ENCODE measurements around the gene CAMK2G.
A peak's percentile ranks its signal among the peaks of the same experiment; 100 is the strongest.
"Not testable (repeated sequence)": the region's sequence is repeated elsewhere in the genome, so short reads cannot be mapped to it uniquely, and the experiment has no call there.

CAMK2G gene

GRCh38 chr10:73809061-73809818 lies 65.1 kb downstream of the CAMK2G start:
- no peak for DNase-seq

GRCh38 chr10:73808021-73808815 lies 66.1 kb downstream of the CAMK2G start:
- DNase-seq: peak; percentile 16

GRCh38 chr10:73807471-73807870 lies 66.9 kb downstream of the CAMK2G start:
- peak; percentile 19 for DNase-seq

GRCh38 chr10:73806176-73806950 lies 68.0 kb downstream of the CAMK2G start:
- peak; percentile 8 for DNase-seq

GRCh38 chr10:73803680-73804286 lies 70.6 kb downstream of the CAMK2G start:
- DNase-seq: peak; percentile 23

- DNase-seq: peak; percentile 11
Measured at GRCh38 chr10:73802276-73802991, 71.9 kb downstream of the CAMK2G start.

- no peak for DNase-seq
Measured at GRCh38 chr10:73801253-73801590, 73.1 kb downstream of the CAMK2G start.

- peak; percentile 34 for DNase-seq
Measured at GRCh38 chr10:73800560-73801252, 73.6 kb downstream of the CAMK2G start.

GRCh38 chr10:73799899-73800559 lies 74.3 kb downstream of the CAMK2G start:
- peak; percentile 19 for DNase-seq

- DNase-seq: peak; percentile 20
Measured at GRCh38 chr10:73798927-73799560, 75.3 kb downstream of the CAMK2G start.

- peak; percentile 16 for DNase-seq
Measured at GRCh38 chr10:73798087-73798486, 76.3 kb downstream of the CAMK2G start.

GRCh38 chr10:73797324-73798025 lies 76.9 kb downstream of the CAMK2G start:
- DNase-seq: peak; percentile 15

GRCh38 chr10:73796766-73797165 lies 77.6 kb downstream of the CAMK2G start:
- peak; percentile 17 for DNase-seq

GRCh38 chr10:73796035-73796434 lies 78.3 kb downstream of the CAMK2G start:
- DNase-seq: not testable (repeated sequence)

GRCh38 chr10:73795491-73795890 lies 78.9 kb downstream of the CAMK2G start:
- not testable (repeated sequence) for DNase-seq

- DNase-seq: no peak
Measured at GRCh38 chr10:73793456-73793855, 80.9 kb downstream of the CAMK2G start.

- peak; percentile 15 for DNase-seq
Measured at GRCh38 chr10:73791871-73792400, 82.4 kb downstream of the CAMK2G start.

GRCh38 chr10:73790886-73791625 lies 83.3 kb downstream of the CAMK2G start:
- peak; percentile 16 for DNase-seq

- no peak for DNase-seq
Measured at GRCh38 chr10:73789659-73790055, 84.7 kb downstream of the CAMK2G start.
